SK-N-SH (cell line): ENCODE measurements around the gene EED. TPM values are rescaled to one million over a fixed set of nuclear protein-coding genes. Genes with fewer than 3 reads are reported as not detected.

ENCODE experiments used
- CTCF ChIA-PET: fragments of 300-600, 350-600 bp; formaldehyde crosslinking; extraction: SDS; loops from one replicate; lab custom pipeline; 2021; lab: Yijun Ruan, JAX
- POLR2A ChIA-PET: fragments of 350-600 bp; sonication (Branson Sonifier 250); formaldehyde crosslinking; extraction: SDS; loops from one replicate; lab custom pipeline; 2020; ENCODE audit warnings: antibody characterized with exemption, inconsistent platforms; lab: Yijun Ruan, JAX
- DNase-seq: peaks from one replicate; pipeline ENCODE4 v3.0.0; 2012
- H2AFZ ChIP-seq: fragments of 200-600 bp; sonication (generic); 2 replicates; pipeline ENCODE4 v1.8.1; 2016; ENCODE audit warnings: antibody characterized with exemption, mild to moderate bottlenecking, low read depth
- H3F3A ChIP-seq: fragments of 200-600 bp; sonication (generic); replicated peaks from 2 replicates; pipeline ENCODE3; 2016; ENCODE audit warnings: antibody characterized with exemption, mild to moderate bottlenecking; ENCODE audit not compliant: insufficient read depth
- H3K27ac ChIP-seq, 2 experiments: fragments of 200-500 bp in 1 of 2; fragments of 200-600 bp in 1 of 2; sonication (Bioruptor generic) in 1 of 2; sonication (generic), shearing (Covaris generic) in 1 of 2; 2 replicates each; pipeline versions ENCODE4 v1.5.1 to v1.6.1; 2014 to 2016; ENCODE audit warnings: low read depth in 2 of 2, inconsistent platforms in 1 of 2, low read length in 1 of 2, mild to moderate bottlenecking in 1 of 2, mixed read lengths in 1 of 2
- H3K27me3 ChIP-seq: fragments of 200-600 bp; sonication (generic), shearing (Covaris generic); 2 replicates; pipeline ENCODE4 v1.6.1; 2016; ENCODE audit warnings: mixed run types; ENCODE audit not compliant: insufficient read depth
- H3K36me3 ChIP-seq, 2 experiments: fragments of 200-500 bp in 1 of 2; fragments of 200-600 bp in 1 of 2; sonication (Bioruptor generic) in 1 of 2; sonication (generic) in 1 of 2; replicated peaks in 1 of 2; 2 replicates each; pipeline versions ENCODE3 to v1.5.1; 2014 to 2016; ENCODE audit warnings: low read length in 1 of 2, mild to moderate bottlenecking in 1 of 2; ENCODE audit not compliant: insufficient read depth in 2 of 2, control insufficient read depth in 1 of 2
- H3K4me1 ChIP-seq, 2 experiments: fragments of 200-500 bp in 1 of 2; fragments of 200-600 bp in 1 of 2; sonication (Bioruptor generic) in 1 of 2; sonication (generic), shearing (Covaris generic) in 1 of 2; 2 replicates each; pipeline versions ENCODE4 v1.5.1 to v1.6.1; 2014 to 2016; ENCODE audit warnings: low read depth in 1 of 2, low read length in 1 of 2, mixed run types in 1 of 2; ENCODE audit not compliant: insufficient read depth in 2 of 2, control insufficient read depth in 1 of 2
- H3K4me2 ChIP-seq: fragments of 200-600 bp; sonication (generic), shearing (Covaris generic); 2 replicates; pipeline ENCODE4 v1.6.1; 2017; ENCODE audit warnings: mixed run types
- H3K4me3 ChIP-seq, 2 experiments: fragments of 200-500 bp in 1 of 2; fragments of 200-600 bp in 1 of 2; sonication (Bioruptor generic) in 1 of 2; sonication (generic), shearing (Covaris generic) in 1 of 2; 2 replicates each; pipeline versions ENCODE4 v1.5.1 to v1.8.1; 2014 to 2016; ENCODE audit warnings: low read depth in 2 of 2, inconsistent platforms in 1 of 2, low read length in 1 of 2, mild to moderate bottlenecking in 1 of 2, mixed read lengths in 1 of 2, moderate library complexity in 1 of 2
- H3K79me2 ChIP-seq: fragments of 200-600 bp; sonication (generic); 2 replicates; pipeline ENCODE4 v1.8.1; 2017; ENCODE audit warnings: mild to moderate bottlenecking; ENCODE audit not compliant: insufficient read depth
- H3K9ac ChIP-seq: fragments of 200-600 bp; sonication (generic); 2 replicates; pipeline ENCODE4 v1.6.1; 2017; ENCODE audit warnings: mixed run types
- H3K9me2 ChIP-seq: fragments of 200-600 bp; sonication (generic); 2 replicates; pipeline ENCODE4 v1.6.1; 2017; ENCODE audit warnings: mixed run types
- H3K9me3 ChIP-seq: fragments of 200-600 bp; sonication (generic); 2 replicates; pipeline ENCODE4 v1.6.1; 2017; ENCODE audit warnings: mixed run types, mild to moderate bottlenecking, moderate library complexity
- H4K20me1 ChIP-seq: fragments of 200-600 bp; sonication (generic); 2 replicates; pipeline ENCODE4 v1.6.1; 2017; ENCODE audit warnings: mild to moderate bottlenecking, mixed run types; ENCODE audit not compliant: insufficient read depth
- CTCF ChIP-seq: fragments of 200-600 bp; sonication (generic); IDR thresholded peaks from 2 replicates; pipeline ENCODE4 v1.6.1; 2017; ENCODE audit warnings: antibody characterized with exemption, mild to moderate bottlenecking, moderate library complexity
- IRF3 ChIP-seq: fragments of 150-350 bp; IDR thresholded peaks from 2 replicates; pipeline ENCODE4 v1.6.1; 2016; ENCODE audit warnings: mild to moderate bottlenecking, low read depth, low read length
- RAD21 ChIP-seq: IDR thresholded peaks from 2 replicates; pipeline ENCODE4 v1.6.1; 2012; ENCODE audit warnings: mild to moderate bottlenecking, low read length
- SIN3A ChIP-seq: IDR thresholded peaks from 2 replicates; pipeline ENCODE4 v1.6.1; 2012; ENCODE audit warnings: low read depth, mild to moderate bottlenecking, low read length, moderate library complexity, borderline replicate concordance
- TEAD4 ChIP-seq: IDR thresholded peaks from 2 replicates; pipeline ENCODE4 v1.4.0; 2012; ENCODE audit warnings: mild to moderate bottlenecking, borderline replicate concordance; ENCODE audit not compliant: insufficient read depth
- YY1 ChIP-seq: IDR thresholded peaks from 2 replicates; pipeline ENCODE4 v1.4.0; 2012; ENCODE audit warnings: low read depth, mild to moderate bottlenecking
- WGBS: methylation state at CpG from one replicate; pipeline ENCODE4 v1.1.6; 2017; ENCODE audit warnings: low lambda C conversion rate; 5-methylcytosine and 5-hydroxymethylcytosine counted together
- polyA plus RNA-seq, 3 experiments: library from polyadenylated mRNA; depleted of rRNA; stranded (reverse); fragments of >200 nt; gene quantifications; 2 replicates each; pipeline ENCODE4 v1.2.3, GENCODE V29; 2012

The EED gene
- polyA plus RNA-seq, 1 of the 3 experiments (the other 2 are of a cell fraction): 12.8 TPM

- whole genome bisulfite sequencing: 69% methylated on average over 1 of the region's 1 CpG
- DNase-seq: no peak
- POLR2A ChIA-PET: no interaction called here
- H3K36me3 ChIP-seq: no peaks in the 10 kb centered on the region
- no peak for TF ChIP-seq SIN3A
- no peaks in the 10 kb centered on the region for H4K20me1 ChIP-seq
- H3K4me3 ChIP-seq: no peak overlapping the region
- no peaks in the 10 kb centered on the region for H3K9me3 ChIP-seq
- no peaks in the 10 kb centered on the region for H3K4me1 ChIP-seq
- CTCF ChIA-PET: interaction anchor here (1.0 to 2.5 kb wide), 4 partner anchors 10 to 349 kb away, joined by 5 to 14 read pairs (median 7); partner anchors contain the start of gene CCDC83
- no peak overlapping the region for H2AFZ ChIP-seq
- no peaks in the 10 kb centered on the region for H3K79me2 ChIP-seq
- no peaks in the 10 kb centered on the region for H3K27me3 ChIP-seq
- no peaks in the 10 kb centered on the region for H3K9me2 ChIP-seq
- no peak overlapping the region for H3K4me2 ChIP-seq
- no peak overlapping the region for H3K27ac ChIP-seq
- H3K9ac ChIP-seq: no peak overlapping the region
- H3F3A ChIP-seq: no peaks in the 10 kb centered on the region
These were observed 40.2 kb upstream of the EED start for GRCh38 chr11:86204356-86204755.

GRCh38 chr11:86205421-86206336 lies 38.9 kb upstream of the EED start:
- DNase-seq: no peak
- peak; percentile 45 for TF ChIP-seq RAD21
- TF ChIP-seq YY1: no peak
- 0 out of 2 replicates have a peak, but pooled peaks have one; percentile 7 for TF ChIP-seq CTCF
- CTCF ChIA-PET: interaction anchor here (0.8 to 2.5 kb wide), 6 partner anchors 10 to 351 kb away, joined by 3 to 14 read pairs (median 4); partner anchors contain the start of gene CCDC83

DNA sequence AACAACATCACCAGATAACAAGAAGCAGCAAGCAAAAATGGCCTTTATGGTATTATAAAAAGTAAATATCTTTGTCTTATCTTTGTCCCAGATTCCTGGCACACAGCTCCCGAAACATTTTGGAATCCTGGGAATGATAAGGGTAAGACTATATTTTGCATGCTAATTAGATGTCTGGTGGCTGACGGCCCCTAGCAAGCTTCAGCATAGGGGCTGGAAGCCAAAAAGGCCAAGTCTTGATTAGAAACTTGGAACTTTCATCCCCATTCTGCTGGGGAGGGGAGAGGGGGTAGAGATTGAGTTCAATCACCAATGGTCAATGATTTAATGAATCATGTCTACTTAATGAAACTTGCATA lies 38.2 kb upstream of the EED start:
- Histone ChIP-seq H4K20me1 (no peaks in the 10 kb centered on the region), H3K36me3 (no peaks in the 10 kb centered on the region), H2AFZ (no peak overlapping the region), H3K9ac (no peak overlapping the region), H3K4me2 (no peak overlapping the region), H3K79me2 (no peaks in the 10 kb centered on the region), H3K9me2 (no peaks in the 10 kb centered on the region), H3K27me3 (no peaks in the 10 kb centered on the region), H3K27ac (no peak overlapping the region), H3K9me3 (no peaks in the 10 kb centered on the region), H3K4me1 (no peaks in the 10 kb centered on the region), H3F3A (no peaks in the 10 kb centered on the region), H3K4me3 (no peak overlapping the region)
- 77% methylated on average over 2 of the region's 2 CpGs for WGBS
- ChIA-PET CTCF (interaction anchor here (1.1 to 2.5 kb wide), 5 partner anchors 12 to 351 kb away, joined by 3 to 14 read pairs (median 5); partner anchors contain the start of gene CCDC83), POLR2A (no interaction called here)
- TF ChIP-seq TEAD4 (no peak), IRF3 (no peak)
- DNase-seq: no peak

More at GRCh38 chr11:86205421-86206336, 38.9 kb upstream of the EED start:
- Histone ChIP-seq H3K27me3 (no peaks in the 10 kb centered on the region), H3K9me3 (no peaks in the 10 kb centered on the region), H4K20me1 (no peaks in the 10 kb centered on the region), H3K4me1 (no peaks in the 10 kb centered on the region), H3K4me3 (no peak overlapping the region), H3K9me2 (no peaks in the 10 kb centered on the region), H3K9ac (no peak overlapping the region), H2AFZ (no peak overlapping the region), H3K4me2 (no peak overlapping the region), H3F3A (no peaks in the 10 kb centered on the region), H3K27ac (no peak overlapping the region), H3K79me2 (no peaks in the 10 kb centered on the region), H3K36me3 (no peaks in the 10 kb centered on the region)
- WGBS: 90% methylated on average over 11 of the region's 11 CpGs
- POLR2A ChIA-PET: no interaction called here
